ENCODE results near the gene PARP14.

The PARP14 gene

GRCh38 chr3:122770521-122771202, 90.0 kb downstream of the PARP14 start:
- no peak for DNase-seq

DNA sequence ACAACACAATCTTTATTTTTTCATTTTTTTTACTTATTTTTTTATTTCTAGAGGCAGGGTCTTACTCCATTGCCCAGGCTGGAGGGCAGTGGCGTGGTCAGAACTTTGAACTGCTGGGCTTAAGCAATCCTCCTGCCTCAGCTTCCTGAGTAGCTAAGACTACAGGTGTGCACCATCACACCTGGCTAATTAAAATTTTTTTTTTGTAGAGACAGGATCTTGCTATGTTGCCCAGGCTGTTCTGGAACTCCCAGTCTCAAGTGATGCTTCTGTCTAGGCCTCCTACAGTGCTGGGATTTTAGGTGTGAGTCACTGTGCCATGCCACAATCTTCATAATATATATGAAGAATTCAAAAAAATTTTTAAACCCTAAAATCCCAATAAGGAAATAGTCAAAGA, 92.2 kb downstream of the PARP14 start:
- no peak for DNase-seq

- no peak for DNase-seq
Measured at GRCh38 chr3:122773944-122774509, 93.4 kb downstream of the PARP14 start.

DNA sequence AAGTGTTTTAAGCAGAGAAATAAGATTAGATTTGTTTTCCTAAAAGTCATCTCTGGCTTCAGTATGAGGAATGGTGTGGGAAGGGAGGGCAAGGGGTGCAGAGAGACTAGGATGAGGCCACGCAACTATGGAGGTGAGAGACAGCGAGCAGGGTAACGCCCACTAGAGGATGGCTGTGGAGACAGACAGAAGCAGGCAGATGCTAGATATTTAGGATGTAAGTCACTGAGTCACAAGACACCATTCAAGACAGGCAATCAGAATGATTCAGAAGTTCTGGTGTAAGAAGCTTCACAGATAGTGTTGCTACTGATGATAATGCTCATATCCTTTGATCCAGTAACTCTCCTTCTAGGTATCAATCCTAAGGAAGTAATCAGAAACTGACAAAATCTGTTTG, 93.9 kb downstream of the PARP14 start:
- DNase-seq: no peak

GRCh38 chr3:122776675-122777468, 96.2 kb downstream of the PARP14 start:
- DNase-seq: no peak

- DNase-seq: no peak
Measured at GRCh38 chr3:122777563-122777962, 96.9 kb downstream of the PARP14 start.
